HPDE6-E6E7 (cell line): ENCODE measurements around the gene RWDD2A.
"Not testable (repeated sequence)": the region's sequence is repeated elsewhere in the genome, so short reads cannot be mapped to it uniquely, and the experiment has no call there.

Experiments
- DNase-seq: peaks from one replicate; pipeline ENCODE4 v3.0.0; 2011; ENCODE audit warnings: missing footprints; ENCODE audit errors: extremely low spot score

Gene RWDD2A

DNA sequence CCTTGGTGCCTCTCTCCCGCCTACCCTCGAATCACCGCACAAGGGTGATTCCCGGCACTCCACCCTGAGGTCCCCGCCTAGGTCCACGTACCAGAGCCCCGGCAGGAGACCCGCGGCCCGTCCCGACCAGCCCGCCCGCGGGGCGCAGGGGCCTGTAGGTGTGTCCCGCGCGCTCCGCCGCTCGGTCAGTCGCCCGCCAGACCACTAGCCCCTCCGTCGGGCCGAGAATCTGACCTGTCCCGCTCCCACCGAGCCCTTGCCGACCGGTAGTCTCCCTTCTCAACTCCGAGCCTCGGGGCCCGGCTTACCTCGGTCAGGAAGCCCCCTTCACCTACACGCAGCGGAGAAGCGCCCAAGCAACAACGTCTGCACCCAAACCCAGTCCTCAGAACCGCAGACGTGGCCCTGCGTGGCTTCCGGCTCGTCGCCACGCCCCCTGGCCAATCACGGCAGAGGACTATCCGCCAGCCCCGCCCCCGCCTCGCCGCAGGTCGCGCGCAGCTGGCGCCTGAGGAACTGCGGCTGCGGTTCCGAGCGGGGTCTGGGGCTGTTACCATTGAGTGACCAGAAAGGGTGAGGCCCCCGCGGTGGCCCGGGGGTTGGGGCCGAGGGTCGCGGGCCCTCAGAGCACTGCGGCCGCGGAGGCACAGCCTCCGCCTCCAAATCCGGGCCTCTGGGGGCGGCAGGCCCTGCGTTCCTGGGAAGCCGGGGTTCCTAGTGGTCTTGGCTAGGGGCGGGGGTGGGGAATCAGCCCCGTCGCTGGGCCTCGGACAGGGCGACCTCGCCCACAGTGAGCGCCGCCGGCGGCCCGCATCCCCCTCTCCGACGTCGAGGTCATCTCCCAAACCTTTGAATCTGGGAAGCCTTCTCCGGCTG is at the start of gene RWDD2A, which contains the start of gene PGM3:
RWDD2A (plus strand) TSS at position 487 of the 876 bp plus-strand sequence. CDS start 1,095 bp downstream, outside the sequence.
PGM3 (minus strand) TSS at position 395 of the 876 bp plus-strand sequence. CDS start 2,253 bp downstream, outside the sequence.
- peak; percentile 94 for DNase-seq

GRCh38 chr6:83151114-83151513 is 42.0 kb upstream of the RWDD2A start:
- DNase-seq: no peak

- DNase-seq: no peak
Measured at GRCh38 chr6:83152913-83153312, 40.2 kb upstream of the RWDD2A start.

DNA sequence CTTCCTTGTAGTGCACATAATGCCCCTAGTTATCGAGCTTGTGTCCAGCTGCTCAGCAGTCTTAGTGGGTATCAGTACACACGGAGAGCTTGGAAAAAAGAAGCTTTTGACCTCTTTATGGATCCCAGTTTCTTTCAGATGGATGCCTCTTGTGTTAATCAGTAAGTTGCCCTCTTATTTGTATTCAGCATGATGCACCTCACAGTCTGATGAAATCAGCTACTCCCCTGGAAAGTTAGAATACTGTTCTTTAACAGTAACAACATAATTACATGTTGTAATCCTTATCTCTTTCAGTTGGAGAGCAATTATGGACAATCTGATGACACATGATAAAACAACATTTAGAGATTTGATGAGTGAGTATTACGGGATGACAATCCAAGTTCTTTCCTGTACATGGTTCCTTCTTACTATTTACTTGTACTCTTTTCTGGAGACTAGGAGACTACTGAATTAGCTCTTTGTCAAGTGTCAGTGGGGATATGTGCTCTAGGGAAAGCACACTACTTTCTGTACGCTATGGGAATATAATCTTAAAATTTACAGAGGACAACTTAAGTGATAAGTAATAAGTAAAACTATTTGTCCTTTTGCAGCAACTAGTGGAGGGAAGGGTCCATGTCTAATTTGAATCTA is 39.2 kb upstream of the RWDD2A start:
- DNase-seq: no peak

DNA sequence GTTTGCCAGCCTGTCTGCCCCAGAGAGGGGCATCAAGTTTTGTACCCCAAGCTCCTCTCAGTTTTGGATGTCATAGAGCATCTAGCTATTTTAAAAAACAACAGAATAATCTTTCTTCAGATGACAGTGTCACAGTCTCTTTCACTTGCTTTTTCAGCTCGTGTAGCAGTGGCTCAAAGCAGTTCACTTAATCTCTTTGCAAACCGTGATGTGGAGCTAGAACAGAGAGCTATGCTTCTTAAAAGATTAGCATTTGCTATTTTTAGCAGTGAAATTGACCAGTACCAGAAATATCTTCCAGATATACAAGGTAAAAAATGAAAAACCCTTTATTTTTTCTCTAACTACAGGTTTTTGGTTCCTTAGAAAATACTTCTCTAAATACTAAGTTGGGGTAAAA is 37.4 kb upstream of the RWDD2A start:
- DNase-seq: no peak

GRCh38 chr6:83160167-83160566 is 33.0 kb upstream of the RWDD2A start:
- no peak for DNase-seq

DNA sequence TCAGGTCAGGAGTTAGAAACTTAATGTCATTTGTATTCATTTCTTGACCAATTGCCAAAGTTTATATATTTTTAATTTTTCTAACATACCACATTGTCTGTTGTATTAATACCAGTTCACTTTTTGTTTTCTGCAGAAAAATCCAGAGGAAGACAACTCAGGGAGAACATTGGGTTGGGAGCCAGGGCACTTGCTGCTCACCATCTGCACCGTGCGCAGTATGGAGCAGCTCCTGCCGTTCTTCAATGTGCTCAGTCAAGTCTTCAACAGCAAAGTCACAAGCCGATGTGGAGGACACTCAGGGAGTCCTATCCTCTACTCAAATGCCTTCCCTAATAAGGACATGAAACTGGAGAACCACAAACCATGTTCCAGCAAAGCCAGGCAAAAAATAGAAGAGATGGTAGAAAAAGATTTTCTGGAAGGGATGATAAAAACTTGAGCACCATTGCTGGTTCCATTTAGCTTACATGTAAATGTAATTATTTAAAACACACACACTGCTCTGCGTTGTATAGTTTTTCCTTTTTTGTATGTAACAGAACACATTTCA is 25.4 kb upstream of the RWDD2A start:
- no peak for DNase-seq

DNA sequence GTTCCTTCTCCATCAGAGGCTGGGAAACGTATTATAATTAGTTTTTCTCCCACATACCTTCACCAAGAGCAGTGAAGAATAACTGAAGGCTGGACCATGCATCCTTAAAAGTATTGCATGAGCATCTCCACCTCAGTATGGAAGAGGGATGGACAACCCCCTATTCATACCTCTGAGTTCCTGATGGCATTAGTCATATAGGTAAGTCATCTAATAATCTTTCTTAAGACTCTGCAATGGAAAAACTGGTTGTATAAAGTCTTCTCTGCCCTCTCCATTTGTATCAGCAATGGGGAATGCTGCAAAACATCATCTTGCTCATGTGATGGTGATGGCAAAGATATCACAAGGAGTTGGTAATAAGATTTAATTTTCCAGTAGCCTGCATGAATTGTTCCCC is 24.6 kb upstream of the RWDD2A start:
- peak; percentile 2 for DNase-seq

DNA sequence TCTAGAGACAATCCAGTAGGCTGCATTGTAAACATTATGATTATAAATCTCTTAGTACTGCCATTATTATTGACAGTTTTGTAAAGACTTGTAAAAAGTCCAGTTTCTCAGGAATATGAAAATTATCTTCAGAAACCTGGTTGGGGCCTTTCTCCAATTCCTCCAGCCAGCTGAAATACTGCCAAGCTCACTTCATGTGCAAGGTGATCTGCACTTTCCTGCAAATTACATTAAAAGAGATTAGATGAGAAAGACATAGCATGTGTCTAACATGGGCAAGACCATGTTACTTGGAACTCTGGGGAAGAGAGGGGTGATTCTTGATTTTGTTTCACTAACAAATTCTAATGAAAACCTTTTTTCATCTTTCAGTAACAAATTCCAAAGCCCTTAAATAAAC is 24.1 kb upstream of the RWDD2A start:
- no peak for DNase-seq

DNA sequence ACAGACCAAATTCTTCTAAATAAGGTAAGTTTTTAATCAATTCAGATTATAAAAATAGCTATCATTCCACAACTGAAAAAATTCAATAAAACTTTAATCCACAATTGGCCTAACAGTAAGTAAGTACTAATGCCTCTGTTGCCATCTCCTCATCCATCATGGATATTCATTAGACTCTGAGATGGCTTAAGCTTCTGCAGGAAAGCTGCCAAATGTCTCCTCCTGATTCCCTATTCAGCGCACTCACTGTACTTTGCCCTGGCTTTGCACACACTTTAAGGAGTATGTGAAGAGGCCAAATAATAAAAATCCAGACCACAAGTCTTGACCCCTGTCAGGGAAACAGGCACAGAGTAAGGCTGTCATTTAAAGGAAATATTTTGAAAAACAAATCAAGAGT is 23.6 kb upstream of the RWDD2A start:
- no peak for DNase-seq

- no peak for DNase-seq
Measured at GRCh38 chr6:83176246-83176645, 16.9 kb upstream of the RWDD2A start.

DNA sequence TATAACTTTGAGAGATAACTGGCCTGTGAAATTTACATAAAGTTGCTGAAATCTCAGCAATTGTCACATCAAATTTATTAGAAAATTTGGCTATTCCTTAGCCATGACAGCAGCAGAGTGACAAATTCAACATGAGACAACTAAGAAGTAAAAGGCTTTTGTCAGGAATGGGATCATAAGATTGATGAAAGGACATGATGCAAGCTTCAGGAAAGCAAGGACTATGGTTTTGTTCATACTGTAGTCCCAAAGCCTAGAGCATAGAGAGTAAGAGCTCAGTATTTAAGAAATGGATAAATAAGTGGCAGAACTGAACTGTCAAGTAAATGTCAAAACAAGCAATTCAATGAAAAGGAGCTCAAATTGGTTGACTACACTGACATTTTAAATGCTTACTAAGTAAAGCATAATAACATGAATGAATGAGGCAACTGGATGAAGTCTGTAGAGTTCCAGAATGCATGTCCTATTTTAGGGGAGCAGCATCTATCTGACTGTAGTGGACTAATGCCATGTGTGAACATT is 12.7 kb upstream of the RWDD2A start:
- no peak for DNase-seq

- no peak for DNase-seq
Measured at GRCh38 chr6:83182114-83182513, 11.0 kb upstream of the RWDD2A start.

GRCh38 chr6:83183082-83183828 is 9.9 kb upstream of the RWDD2A start:
- DNase-seq: peak; percentile 9

DNA sequence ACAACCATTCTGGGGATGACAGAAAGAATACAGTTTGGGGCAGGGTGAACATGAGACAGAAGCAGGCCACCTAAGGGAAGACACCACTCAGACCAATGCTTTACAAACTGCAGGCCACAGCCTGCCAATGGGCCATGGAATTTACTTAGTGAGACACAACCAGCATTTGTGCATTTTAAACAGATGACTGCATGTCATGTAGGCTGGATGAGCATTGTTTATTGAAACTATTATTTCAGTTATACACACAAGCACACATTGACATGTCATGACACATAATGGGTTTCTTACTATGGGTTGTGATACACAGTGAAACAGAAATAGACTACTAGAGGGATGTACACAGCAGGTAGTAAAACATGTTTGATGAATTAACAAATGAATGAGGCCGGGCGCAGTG is 8.1 kb upstream of the RWDD2A start:
- no peak for DNase-seq

- no peak for DNase-seq
Measured at GRCh38 chr6:83188501-83188900, 4.7 kb upstream of the RWDD2A start.

- DNase-seq: no peak
Measured at GRCh38 chr6:83190626-83191025, 2.5 kb upstream of the RWDD2A start.

DNA sequence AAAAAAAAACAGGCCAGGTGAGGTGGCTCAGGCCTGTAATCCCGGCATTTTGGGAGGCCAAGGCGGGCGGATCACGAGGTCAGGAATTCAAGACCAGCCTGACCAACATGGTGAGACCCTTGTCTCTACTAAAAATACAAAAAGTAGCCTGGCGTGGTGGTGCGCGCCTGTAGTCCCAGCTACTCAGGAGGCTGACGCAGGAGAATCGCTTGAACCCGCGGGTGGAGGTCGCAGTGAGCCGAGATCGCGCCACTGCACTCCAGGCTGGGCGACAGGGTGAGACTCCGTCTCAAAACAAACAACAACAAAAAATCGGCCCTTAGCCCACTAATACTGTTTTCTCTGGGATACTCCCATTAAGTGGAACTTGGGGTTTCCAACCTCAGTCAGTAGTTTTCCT is 1.2 kb upstream of the RWDD2A start:
- DNase-seq: not testable (repeated sequence)

GRCh38 chr6:83192456-83192855 is 701 bp upstream of the RWDD2A start:
- peak; percentile 15 for DNase-seq

DNA sequence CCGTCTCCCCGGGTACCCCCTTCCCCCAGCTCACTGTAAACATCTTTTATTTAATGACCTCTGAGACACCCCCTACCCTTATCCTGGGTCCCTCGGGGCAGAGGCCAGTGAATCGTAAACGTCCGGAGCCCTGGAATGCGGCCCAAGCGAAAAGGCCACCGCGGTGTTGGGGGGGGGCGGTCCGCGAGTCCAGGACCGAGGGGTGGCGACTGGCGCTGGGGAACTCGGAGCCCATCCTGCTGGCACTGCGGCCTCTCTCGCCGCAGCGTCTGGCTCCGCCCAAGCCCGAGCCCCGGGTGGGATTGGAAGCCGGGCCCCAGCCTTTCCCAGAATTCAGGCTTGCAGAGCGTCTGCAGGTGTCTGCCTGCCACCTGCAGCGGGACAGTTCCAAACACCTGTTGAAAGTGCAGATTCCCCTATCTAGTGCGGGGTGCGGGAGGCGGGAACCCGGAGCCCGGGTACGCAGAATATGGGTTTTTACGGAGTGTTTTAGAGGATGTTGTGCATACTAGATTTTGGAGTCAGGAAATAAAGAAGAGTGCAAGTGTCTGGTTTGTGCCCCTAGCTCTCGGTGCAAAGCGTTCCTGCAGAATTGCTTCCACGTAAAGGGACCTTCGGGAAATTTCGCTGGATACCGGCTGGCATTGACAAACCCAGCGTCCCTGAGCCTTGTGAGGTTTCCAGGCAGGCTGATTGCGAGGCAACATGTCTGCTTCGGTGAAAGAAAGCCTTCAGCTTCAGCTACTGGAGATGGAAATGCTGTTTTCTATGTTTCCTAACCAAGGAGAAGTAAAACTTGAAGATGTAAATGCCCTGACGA is 800 bp downstream of the RWDD2A start:
- DNase-seq: peak; percentile 17
